Ectodermal cell (in vitro differentiated cells): ENCODE measurements around the gene TLR9. TPM values are rescaled to one million over a fixed set of nuclear protein-coding genes. Genes with fewer than 3 reads are reported as not detected.
"Not testable (repeated sequence)": the region's sequence is repeated elsewhere in the genome, so short reads cannot be mapped to it uniquely, and the experiment has no call there.

Experiments
- H3K27ac ChIP-seq: 2 replicates; pipeline ENCODE4 v1.7.0; 2013; ENCODE audit warnings: mild to moderate bottlenecking, low read depth, low read length; ENCODE audit not compliant: insufficient read depth, poor library complexity, severe bottlenecking
- H3K27me3 ChIP-seq: 2 replicates; pipeline ENCODE4 v1.7.0; 2013; ENCODE audit warnings: mild to moderate bottlenecking, low read length; ENCODE audit not compliant: insufficient read depth, control insufficient read depth, poor library complexity, severe bottlenecking
- H3K36me3 ChIP-seq: one replicate; pipeline ENCODE4 v1.7.0; 2013; ENCODE audit warnings: low read length; ENCODE audit not compliant: control insufficient read depth, insufficient read depth
- H3K4me1 ChIP-seq: one replicate; pipeline ENCODE4 v1.7.0; 2013; ENCODE audit warnings: low read length; ENCODE audit not compliant: control insufficient read depth, insufficient read depth
- H3K4me3 ChIP-seq: 2 replicates; pipeline ENCODE4 v1.7.0; 2013; ENCODE audit warnings: low read depth, low read length, control low read depth; ENCODE audit not compliant: insufficient read depth
- H3K9me3 ChIP-seq: 2 replicates; pipeline ENCODE4 v1.7.0; 2013; ENCODE audit warnings: mild to moderate bottlenecking, low read length, moderate library complexity; ENCODE audit not compliant: control insufficient read depth
- WGBS, 2 experiments: methylation state at CpG; one replicate each; pipeline ENCODE4 v1.1.7; 2013; ENCODE audit warnings: missing lambda C conversion rate in 2 of 2; 5-methylcytosine and 5-hydroxymethylcytosine counted together
- polyA plus RNA-seq, 4 experiments: library from polyadenylated mRNA; stranded (reverse); fragments of 50-300 nt; gene quantifications; one replicate each; pipeline ENCODE4 v1.2.3, GENCODE V29; 2013

TLR9 gene, protein sequence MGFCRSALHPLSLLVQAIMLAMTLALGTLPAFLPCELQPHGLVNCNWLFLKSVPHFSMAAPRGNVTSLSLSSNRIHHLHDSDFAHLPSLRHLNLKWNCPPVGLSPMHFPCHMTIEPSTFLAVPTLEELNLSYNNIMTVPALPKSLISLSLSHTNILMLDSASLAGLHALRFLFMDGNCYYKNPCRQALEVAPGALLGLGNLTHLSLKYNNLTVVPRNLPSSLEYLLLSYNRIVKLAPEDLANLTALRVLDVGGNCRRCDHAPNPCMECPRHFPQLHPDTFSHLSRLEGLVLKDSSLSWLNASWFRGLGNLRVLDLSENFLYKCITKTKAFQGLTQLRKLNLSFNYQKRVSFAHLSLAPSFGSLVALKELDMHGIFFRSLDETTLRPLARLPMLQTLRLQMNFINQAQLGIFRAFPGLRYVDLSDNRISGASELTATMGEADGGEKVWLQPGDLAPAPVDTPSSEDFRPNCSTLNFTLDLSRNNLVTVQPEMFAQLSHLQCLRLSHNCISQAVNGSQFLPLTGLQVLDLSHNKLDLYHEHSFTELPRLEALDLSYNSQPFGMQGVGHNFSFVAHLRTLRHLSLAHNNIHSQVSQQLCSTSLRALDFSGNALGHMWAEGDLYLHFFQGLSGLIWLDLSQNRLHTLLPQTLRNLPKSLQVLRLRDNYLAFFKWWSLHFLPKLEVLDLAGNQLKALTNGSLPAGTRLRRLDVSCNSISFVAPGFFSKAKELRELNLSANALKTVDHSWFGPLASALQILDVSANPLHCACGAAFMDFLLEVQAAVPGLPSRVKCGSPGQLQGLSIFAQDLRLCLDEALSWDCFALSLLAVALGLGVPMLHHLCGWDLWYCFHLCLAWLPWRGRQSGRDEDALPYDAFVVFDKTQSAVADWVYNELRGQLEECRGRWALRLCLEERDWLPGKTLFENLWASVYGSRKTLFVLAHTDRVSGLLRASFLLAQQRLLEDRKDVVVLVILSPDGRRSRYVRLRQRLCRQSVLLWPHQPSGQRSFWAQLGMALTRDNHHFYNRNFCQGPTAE
- polyA plus RNA-seq (2013, experiment 1 of 4) = not detected
- polyA plus RNA-seq (2013, experiment 2 of 4) = 0.05 TPM
- not detected for polyA plus RNA-seq (2013, experiment 3 of 4)
- not detected for polyA plus RNA-seq (2013, experiment 4 of 4)

DNA sequence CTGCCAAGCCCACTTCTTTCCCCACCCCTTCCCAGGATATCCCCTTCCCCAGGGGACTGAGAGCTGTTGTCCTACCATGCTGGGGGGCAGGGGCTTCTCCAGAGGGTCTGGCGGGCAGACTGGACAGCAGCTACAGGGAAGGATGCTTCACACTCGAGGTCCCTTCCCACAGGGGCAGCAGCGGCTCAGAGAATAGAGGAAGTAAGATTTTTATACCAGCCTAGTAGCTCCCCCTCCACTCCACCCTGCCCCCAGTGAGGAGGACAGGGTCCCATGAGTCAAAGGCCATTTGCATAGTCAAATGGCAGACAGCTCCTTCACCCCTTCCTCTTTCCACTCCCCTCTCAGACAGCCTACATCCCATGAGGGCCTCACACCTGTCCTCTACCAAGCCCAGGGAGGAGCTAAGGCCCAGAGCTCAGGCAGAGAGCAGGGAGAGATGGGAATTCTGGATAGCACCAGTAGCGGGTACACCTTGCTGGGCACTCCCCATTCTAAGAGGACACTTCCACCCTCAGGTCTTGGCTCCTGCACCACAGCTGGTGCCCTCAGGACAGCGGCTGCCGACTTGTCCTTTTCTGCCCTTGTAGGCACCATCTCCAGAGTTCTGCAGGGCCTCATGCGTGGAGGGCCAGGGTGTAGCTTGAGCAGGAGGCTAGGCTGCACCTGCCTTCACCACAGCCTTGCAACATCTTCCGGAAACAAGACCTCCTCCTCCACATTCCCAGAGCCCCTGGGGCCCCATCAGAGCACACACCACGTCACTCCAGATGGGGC lies at the start of gene TLR9:
TLR9 (minus strand) TSS at position 194 of the 777 bp plus-strand sequence; CDS start at position 78, 116 bp downstream.
- Histone ChIP-seq H3K4me1 (no peaks in the 10 kb centered on the region), H3K9me3 (no peaks in the 10 kb centered on the region), H3K27ac (no peak within 1 kb of the TSS), H3K4me3 (no peak within 1 kb of the TSS), H3K27me3 (no peaks in the 10 kb centered on the region), H3K36me3 (no peaks in the 10 kb centered on the region)
- WGBS, 2 experiments = 85 to 90% methylated on average over 9 of the region's 9 CpGs

DNA sequence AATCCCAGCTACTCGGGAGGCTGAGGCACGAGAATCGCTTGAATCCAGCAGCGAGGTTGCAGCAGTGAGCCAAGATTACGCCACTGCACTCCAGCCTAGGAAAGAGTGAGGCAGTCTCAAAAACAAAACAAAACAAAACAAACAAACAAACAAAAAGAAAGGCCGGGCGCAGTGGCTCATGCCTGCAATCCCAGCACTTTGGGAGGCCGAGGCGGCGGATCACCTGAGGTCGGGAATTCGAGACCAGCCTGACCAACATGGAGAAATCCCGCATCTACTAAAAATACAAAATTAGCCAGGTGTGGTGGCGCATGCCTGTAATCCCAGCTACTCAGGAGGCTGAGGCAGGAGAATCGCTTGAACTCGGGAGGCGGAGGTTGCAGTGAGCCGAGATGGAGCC lies 49.3 kb upstream of the TLR9 start:
- 92 to 94% methylated on average over 18 of the region's 18 CpGs for WGBS, 2 experiments
- not testable (repeated sequence) for H3K27me3 ChIP-seq, H3K4me1 ChIP-seq, H3K9me3 ChIP-seq, H3K27ac ChIP-seq, H3K36me3 ChIP-seq, H3K4me3 ChIP-seq

DNA sequence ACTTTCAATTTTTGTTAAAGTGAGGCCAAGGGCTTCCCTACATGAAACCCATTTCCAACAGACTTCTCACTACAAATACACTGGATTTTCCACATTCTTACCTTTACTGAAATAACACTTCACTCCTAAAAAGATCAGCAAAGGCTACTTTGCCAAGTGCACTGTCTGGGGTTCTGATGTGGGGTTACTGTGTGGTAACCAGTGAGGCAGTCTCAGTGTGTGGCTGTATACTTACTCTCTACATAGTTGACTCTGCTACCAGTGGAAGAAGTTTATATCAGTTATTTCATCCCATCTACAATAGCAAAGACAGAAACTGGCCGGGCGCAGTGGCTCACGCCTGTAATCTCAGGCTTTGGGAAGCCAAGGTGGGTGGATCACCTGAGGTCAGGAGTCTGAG lies 47.4 kb upstream of the TLR9 start:
- H3K4me1 ChIP-seq = peaks cover 4% of the 10 kb centered on the region
- no peaks in the 10 kb centered on the region for H3K27me3 ChIP-seq
- peaks cover 20% of the 10 kb centered on the region for H3K36me3 ChIP-seq
- no peak overlapping the region for H3K27ac ChIP-seq
- H3K4me3 ChIP-seq = no peak overlapping the region
- 92 to 93% methylated on average over 3 of the region's 3 CpGs for WGBS, 2 experiments
- no peaks in the 10 kb centered on the region for H3K9me3 ChIP-seq

DNA sequence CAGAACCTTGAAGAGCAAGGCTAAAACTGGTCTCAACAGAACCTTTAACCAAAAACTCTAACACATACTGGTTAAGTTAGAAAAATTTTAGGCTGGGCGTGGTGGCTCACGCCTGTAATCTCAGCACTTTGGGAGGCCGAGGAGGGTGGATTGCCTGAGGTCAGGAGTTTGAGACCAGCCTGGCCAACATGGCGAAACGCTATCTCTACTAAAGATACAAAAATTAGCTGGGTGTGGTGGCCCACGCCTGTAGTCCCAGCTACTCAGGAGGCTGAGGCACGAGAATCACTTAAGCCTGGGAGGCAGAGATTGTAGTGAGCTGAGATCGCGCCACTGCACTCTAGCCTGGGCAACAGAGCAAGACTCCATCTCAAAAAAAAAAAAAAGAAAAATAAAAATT lies 46.7 kb upstream of the TLR9 start:
- not testable (repeated sequence) for H3K4me1 ChIP-seq, H3K4me3 ChIP-seq, H3K27ac ChIP-seq, H3K9me3 ChIP-seq, H3K27me3 ChIP-seq
- H3K36me3 ChIP-seq = peaks cover 21% of the 10 kb centered on the region
- 94% methylated on average over 7 to 9 of the region's 9 CpGs for WGBS, 2 experiments

DNA sequence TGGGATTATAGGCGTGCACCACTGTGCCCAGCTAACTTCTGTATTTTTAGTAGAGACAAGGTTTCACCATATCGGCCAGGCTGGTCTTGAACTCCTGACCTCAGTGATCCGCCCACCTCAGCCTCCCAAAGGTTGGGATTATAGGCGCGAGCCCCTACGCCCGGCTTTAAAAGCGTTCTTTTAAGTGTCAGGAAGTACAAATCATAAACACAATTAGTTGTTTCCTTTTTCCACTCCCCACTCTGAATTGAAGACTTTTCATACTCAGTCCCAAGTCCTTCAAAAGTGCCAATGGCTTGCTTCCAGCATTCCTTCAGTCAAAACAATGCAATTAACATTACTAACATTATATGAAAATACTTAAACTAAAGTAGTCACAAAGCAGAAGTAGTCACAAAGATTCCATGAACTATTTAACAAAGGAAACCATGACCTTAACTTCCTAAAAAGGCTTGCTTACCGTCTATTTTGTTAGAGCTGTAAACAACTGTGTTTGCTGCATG lies 44.9 kb upstream of the TLR9 start:
- Histone ChIP-seq H3K9me3 (no peaks in the 10 kb centered on the region), H3K4me1 (no peaks in the 10 kb centered on the region), H3K27ac (no peak overlapping the region), H3K4me3 (no peak overlapping the region), H3K27me3 (no peaks in the 10 kb centered on the region), H3K36me3 (peaks cover 27% of the 10 kb centered on the region)
- 95 to 96% methylated on average over 9 of the region's 9 CpGs for WGBS, 2 experiments

DNA sequence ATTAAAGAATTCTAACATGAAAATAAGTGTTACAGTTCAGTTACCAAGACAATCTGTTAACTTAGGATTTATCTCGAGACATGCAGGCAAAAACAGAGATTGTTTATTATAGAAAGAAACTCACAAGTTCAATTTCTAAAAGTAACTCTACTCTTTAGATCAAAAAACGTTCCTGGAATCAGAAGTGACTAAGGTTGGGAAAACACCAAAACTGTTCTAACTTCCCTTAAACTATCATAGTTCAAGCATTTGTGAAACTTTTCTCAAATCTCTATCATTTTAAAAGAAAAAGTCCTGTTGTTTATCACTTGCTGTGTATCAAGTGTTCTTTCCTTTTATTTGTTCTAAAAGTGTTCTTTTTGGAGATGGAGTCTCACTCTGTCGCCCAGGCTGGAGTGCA lies 44.3 kb upstream of the TLR9 start:
- Histone ChIP-seq H3K4me1 (no peaks in the 10 kb centered on the region), H3K9me3 (no peaks in the 10 kb centered on the region), H3K36me3 (peaks cover 27% of the 10 kb centered on the region), H3K4me3 (no peak overlapping the region), H3K27ac (no peak overlapping the region), H3K27me3 (no peaks in the 10 kb centered on the region)
- WGBS, 2 experiments = 92 to 97% methylated on average over 3 of the region's 3 CpGs

DNA sequence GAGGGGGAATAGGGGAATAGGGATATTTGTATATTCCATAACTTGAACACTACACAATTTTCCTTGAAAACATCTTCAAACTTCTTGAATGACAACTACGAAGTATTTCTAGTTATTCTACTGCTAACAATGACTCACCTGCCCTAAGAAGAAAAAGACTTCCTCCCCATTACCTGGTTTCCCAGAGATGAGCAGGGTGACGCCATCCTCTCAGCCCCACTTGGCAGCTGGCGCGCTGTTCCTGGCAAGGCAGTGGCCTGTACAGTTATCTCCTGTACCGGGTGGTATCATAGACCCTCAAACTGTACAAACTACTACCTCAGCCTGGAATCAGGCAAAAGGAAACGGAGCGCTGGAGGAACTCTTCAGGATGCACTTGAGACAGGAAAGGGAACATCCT lies 42.6 kb upstream of the TLR9 start:
- no peak overlapping the region for H3K4me3 ChIP-seq
- no peaks in the 10 kb centered on the region for H3K4me1 ChIP-seq
- H3K9me3 ChIP-seq = no peaks in the 10 kb centered on the region
- no peaks in the 10 kb centered on the region for H3K27me3 ChIP-seq
- no peak overlapping the region for H3K27ac ChIP-seq
- peaks cover 40% of the 10 kb centered on the region for H3K36me3 ChIP-seq
- 94 to 95% methylated on average over 7 of the region's 7 CpGs for WGBS, 2 experiments

DNA sequence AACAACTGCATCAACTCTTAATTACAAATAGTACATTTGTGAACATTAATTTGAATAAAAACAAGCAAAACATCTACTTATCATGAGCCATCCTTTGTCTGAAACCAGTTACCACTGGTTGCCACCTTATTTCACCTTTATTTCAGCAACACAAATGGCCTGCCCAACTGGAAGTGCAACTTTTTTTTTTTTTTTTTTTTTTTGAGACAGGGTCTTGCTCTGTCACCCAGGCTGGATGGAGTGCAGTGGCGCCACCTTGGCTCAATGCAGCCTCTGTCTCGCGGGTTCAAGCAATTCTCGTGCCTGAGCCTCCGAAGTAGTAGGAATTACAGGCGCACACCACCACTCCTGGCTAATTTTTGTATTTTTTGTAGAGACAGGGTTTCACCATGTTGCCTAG lies 39.9 kb upstream of the TLR9 start:
- no peaks in the 10 kb centered on the region for H3K4me1 ChIP-seq
- no peaks in the 10 kb centered on the region for H3K27me3 ChIP-seq
- H3K4me3 ChIP-seq = no peak overlapping the region
- 91% methylated on average over 6 of the region's 6 CpGs for WGBS, 2 experiments
- H3K27ac ChIP-seq = no peak overlapping the region
- H3K9me3 ChIP-seq = no peaks in the 10 kb centered on the region
- peaks cover 58% of the 10 kb centered on the region for H3K36me3 ChIP-seq

DNA sequence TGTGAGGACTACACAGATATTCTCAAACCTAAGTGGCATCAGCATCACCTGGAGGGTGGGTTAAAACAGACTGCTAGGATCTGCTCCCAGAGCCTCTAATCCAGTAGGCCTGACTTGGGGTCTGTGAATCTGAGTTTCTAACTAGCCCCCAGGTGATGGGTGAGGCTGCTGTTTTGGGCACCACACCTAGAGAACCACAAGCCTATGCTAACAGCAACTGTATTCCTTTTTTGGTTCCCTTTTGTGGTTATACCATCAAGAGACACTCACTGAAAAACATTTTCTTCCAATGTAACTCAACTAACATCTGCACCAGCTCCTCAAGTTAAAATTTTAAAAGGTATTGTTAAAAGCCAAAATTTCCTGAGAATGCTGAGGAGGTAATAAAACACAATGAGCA lies 37.0 kb upstream of the TLR9 start:
- no peaks in the 10 kb centered on the region for H3K4me1 ChIP-seq
- no peak overlapping the region for H3K4me3 ChIP-seq
- H3K27ac ChIP-seq = no peak overlapping the region
- no peaks in the 10 kb centered on the region for H3K27me3 ChIP-seq
- H3K36me3 ChIP-seq = peaks cover 69% of the 10 kb centered on the region
- no peaks in the 10 kb centered on the region for H3K9me3 ChIP-seq
